ENCODE measurements around the gene PREP.
"Not testable (repeated sequence)": the region's sequence is repeated elsewhere in the genome, so short reads cannot be mapped to it uniquely, and the experiment has no call there.

PREP gene

DNA sequence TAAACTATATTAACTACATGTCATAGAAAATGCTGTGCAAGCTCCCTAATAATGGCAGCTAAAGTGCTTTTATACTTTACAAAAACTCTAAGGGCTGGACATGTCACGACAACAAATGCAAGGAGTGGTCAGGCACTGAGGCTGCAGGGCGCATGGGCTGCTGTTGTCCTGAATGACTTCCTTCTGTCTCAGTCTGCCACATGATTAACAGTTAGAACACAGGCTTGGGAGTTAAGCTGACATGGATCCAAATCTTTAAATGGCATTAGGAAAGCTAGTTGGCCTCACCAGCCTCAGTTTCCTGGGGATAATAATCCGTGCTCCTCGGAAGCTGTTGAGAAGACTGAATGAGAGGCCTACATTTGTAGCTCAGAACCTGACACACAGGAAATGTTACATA, 57.4 kb downstream of the PREP start:
- DNase-seq (ENCODE audit: low read depth in 2 of 2) = no peak

DNA sequence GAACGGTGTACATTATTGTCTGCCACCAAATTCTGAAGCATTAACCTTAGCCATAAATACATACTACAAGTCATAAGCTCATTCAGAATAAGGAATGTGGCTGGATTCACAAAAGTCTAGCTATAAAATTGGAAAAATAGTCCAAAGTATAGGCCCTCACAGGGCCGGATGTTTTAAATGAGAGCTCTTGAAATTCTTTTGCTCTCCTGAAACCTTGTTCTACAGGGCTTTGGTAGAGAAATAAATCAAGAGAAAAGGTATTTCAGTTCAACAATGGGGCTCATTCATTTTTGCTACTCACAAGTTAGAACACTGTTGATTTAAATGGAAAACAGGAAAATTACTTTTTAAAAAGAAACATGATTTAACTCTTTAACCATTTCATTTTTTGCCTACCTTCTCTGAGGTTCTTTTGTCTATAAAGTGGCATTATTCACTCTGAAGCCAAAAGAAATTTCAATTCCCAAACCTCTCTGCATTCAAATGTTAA, 58.0 kb downstream of the PREP start:
- no peak for DNase-seq (ENCODE audit: low read depth in 2 of 2)

DNA sequence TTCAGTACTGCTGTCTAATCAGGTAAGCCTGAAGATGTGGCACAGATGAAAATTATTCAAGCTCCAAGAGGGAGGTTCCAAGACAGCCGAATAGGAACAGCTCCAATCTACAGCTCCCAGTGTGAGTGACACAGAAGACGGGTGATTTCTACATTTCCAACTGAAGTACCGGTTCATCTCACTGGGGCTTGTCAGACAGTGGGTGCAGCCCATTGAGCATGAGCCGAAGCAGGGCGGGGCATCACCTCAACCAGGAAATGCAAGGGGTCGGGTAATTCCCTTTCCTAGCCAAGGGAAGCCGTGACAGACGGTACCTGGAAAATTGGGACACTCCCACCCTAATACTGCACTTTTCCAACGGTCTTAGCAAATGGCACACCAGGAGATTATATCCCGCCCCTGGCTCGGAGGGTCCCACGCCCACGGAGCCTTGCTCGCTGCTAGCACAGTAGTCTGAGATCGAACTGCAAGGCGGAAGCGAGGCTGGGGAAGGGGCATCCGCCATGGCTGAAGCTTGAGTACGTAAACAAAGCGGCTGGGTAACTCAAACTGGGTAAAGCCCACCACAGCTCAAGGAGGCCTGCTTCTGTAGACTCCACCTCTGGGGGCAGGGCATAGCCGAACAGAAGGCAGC, 64.4 kb downstream of the PREP start:
- DNase-seq (ENCODE audit: low read depth in 2 of 2) = not testable (repeated sequence)

DNA sequence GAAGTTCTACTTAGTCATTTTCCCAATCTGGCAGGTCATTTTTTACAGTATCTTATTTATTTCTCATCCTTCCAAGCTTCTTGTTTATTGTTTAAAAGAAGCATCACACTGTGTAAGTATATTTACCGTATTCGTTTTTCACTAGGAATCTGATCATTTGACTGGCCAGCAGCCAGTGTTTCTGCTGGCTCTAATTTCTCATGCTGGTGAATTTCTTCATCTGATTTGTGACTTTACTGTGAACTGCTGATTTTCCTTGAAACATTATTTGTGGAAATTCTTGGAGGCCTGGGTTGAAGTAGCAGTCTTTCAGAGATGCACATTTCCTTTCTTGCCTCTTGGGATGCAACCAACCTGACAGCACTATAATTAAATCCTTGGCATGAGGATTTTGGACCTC, 65.9 kb downstream of the PREP start:
- no peak for DNase-seq (ENCODE audit: low read depth in 2 of 2)

DNA sequence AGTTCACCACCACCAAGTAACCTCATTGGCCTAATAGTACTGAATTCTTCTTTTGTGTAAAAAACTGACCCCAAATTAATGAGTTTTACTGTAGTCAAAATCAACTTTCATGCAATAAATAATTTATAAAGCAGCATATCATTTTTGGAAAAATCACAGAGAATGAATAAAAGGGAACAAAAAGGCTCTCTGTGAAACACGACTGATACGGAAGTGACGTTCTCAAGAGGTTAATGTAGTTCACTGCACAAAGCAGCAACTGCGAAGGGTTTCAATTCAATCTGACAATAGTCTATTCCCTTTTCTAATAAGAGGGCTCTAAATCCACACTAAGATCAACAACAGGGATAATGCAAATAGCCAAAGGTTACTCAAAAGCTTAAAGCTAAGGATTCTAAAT, 70.3 kb downstream of the PREP start:
- no peak for DNase-seq (ENCODE audit: low read depth in 2 of 2)

DNA sequence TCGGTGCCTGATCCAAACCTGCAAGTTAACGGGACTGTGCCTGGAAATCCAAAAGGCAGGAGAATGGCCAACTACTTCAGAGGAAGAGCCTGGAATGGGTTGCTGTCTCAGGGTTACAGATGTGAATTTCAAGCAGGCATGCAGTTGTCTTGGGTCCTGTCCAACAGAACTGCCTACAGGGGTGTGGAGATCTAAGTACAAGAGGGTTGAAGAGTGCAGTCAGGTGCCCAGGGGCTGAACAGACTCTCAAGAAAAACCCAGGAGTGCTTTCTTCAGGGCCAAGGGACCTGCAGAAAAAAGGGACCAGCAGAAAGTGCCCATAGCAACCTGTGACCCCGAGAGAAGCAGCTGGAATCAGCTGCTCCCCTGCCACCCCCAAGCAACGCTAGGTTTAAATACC, 71.0 kb downstream of the PREP start:
- DNase-seq (ENCODE audit: low read depth in 2 of 2) = no peak

DNA sequence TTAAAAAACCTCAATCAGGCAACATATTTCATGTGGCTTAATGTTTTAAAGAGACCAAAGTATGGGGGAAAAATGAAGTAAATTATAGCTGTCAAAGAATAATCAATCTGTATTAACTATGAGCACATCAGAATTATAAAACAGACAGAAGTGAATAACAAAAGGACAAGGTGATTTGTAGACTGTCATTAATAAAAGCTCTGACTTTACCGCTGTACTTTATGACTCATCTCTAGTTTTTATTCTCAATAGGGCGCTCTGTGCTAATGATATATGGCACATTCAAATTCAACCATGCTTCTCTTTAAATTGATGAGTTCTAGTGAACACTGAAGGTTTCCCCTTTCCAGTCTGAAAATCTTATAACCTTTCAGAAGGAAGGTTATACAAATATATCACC, 72.0 kb downstream of the PREP start:
- DNase-seq (ENCODE audit: low read depth in 2 of 2) = no peak

DNA sequence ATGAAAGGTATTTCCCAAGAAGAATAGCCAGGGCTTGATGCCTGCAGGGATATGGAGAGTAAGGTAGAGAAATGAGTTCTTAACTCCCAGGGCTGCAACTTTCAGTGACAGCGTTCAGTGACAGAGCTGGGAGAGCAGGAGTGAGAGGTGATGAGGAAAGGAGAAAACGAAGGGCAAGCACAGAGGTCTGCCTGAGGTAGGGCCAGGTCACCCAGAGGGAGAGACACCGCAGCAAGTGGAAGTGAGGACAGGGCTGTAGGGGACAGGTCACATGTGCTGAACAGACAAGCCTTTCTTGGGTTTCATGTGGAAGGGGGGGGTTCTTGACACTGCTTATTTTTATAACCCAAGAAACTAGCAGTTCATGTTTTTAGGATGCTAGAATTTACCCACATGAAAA, 72.5 kb downstream of the PREP start:
- no peak for DNase-seq (ENCODE audit: low read depth in 2 of 2)

DNA sequence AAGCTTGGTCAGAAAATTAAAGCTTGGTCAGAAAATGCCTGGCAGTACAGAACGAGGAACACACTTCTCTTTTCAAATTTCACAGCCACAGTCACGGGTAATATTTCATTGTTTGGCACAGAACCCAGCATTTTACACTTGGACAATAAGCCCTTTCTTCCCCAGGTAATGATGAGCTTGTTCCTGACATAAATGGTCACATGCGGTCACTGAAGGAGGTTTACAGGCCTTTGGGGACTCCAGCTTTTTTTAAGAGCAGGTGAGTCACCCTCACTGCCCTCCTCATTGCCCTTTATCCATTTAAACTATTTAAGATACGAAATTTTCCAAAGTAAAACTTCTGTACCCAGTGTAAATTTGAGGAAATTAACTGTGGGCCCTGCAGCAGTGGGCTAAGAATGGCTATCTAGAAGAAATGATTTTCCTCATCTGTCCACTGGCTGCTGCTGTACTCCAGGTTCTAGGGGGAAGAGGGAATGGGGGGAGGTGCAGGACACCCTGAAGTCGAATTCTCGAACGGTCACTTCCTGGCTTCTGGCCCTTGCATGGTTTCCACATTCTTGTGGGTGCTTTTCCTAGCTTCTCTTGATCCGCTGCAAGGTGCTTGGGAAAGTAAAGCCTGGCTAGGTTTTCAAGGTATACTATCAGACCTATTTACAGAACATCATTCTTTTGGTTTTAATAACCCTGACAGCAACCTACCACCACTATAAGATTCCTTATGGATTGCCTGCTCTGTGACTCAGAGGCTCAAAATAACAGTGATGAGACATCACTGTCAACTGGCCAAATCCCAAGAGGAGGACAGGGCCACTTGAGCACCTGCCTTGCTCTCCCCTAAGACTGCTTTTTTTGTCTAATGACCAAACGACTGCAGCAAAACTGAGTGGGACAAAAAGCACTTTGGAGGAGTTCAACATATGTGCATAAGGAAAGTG, 75.8 kb downstream of the PREP start:
- no peak for DNase-seq (ENCODE audit: low read depth in 2 of 2)

DNA sequence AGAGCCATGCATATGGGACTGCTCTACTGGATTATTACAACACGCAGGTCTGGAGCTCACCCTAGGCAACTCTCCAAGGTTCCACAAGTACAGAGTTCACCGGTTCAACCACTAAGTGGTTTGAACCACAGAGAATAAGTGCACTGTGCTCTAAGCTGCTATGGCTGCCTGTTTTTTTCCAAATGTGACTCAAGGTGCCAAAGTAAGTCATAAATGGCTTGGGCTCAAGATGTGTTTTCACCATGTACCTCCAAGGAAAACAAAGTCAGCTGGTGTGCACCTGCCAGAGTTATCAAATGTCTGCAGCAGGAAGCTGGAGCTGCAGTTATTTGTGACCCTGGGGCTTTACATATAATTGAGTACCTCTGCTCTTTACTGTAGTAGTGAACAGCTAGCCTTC, 76.7 kb downstream of the PREP start:
- DNase-seq (ENCODE audit: low read depth in 2 of 2) = no peak

DNA sequence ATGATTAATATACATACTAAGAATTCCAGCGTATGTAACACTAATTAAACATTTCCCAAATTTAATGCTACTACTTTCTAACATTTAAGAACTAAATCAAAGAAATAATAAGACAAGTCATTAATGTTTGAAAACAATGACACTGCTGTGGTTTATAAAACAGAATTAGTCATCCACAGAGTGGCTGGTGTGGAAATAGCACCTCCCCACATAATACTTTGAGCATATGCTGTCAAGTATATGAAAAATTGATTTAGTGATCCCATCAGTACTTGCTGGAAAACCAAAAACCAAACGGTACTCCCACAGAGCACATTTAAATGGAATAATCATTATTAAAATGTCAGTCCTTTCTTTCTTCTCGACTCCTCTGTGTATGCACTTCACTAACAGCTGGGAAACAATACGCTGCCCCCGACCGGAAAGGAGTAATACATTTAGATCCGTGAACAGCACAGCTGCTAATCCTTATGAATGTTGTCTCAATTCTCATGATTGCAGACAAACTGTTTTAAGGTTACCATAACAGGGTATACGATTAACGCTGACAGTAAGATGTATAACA, 78.4 kb downstream of the PREP start:
- DNase-seq (ENCODE audit: low read depth in 2 of 2) = no peak

DNA sequence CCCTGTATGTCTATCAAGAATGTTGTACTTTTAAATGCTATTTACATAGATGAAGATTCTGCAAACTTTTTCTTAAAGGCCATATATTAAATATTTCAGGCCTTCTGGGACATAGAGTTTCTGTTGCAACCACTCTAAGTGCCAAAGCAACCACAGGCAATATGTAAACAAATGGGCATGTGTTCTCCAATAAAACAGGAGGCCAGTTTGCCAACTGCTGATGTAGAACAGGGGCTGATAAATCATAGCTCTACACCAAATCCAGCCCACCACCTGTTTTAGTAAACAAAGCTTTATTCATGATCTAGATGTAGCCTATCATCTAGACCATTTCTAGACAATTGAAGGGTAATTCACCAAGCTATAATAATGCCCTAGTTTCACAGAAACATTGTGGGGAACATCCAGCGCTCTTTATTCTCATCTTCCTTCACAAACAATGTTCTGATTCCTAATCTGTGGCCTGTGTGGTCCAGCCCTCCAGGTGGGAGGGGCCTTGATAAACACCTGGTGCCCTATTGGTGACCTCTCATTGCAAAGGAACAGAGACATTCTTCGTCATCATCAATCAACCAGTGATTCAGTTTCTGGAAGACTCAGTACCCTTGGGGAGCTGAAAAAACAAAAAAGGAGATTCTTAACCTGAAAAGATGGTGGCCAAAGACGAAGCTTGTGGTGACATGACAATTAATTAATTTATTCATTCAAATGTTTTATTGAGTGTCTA, 80.2 kb downstream of the PREP start:
- no peak for DNase-seq (ENCODE audit: low read depth in 2 of 2)

DNA sequence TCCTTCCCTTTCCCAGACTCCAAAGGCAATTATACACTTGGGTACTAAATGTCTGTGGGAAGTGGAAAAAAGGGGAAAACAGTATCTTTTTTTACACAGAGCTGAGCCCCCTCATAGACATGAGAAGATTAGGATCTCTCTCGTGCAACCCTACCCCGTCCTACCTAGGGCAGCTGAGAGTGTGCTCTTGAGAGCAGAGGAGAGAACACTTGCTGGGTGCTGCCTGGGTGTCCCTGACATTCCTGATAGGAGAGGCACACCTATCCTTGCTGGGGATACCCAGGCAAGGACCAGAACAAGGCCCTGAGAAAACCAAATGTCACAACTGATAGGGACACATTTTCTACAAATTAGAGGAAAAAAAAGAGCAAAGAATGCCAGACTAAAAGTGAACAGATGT, 81.2 kb downstream of the PREP start:
- no peak for DNase-seq (ENCODE audit: low read depth in 2 of 2)

DNA sequence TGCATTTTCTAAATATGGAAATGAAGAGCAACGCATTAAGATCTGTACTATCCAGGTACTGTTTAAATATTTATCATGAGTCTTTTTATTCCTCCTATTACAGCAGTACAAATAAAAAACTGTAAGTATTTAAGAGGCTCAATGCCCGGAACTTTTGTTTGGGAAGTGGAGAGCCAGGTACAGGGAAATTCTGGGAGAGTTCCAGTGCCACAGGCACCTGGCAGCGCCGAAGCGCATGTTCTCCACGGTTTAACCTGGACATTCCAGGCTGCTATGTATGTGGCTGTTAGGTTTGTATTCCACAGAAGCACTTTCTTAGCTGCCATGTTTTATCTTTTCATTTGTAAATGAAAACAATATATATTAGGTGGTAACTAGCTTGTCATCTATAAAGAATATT, 81.7 kb downstream of the PREP start:
- no peak for DNase-seq (ENCODE audit: low read depth in 2 of 2)

DNA sequence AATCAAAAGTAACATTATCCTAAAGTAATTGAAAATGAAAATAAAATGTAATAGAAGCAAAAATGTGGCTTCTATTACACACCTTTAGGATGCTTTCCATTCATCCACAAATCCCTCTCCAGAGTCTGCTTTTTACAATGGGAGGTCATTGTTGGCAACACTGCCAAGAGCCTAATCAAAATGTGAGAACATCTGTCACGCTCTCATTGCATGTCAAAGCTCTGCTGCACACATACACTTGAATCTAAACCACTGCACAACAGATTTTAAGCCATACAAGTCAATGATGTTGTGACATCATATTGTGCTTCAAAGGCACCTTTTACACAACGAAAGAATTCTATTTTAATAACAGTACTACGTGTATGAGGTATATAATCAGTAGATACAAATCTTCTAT, 82.1 kb downstream of the PREP start:
- no peak for DNase-seq (ENCODE audit: low read depth in 2 of 2)

DNA sequence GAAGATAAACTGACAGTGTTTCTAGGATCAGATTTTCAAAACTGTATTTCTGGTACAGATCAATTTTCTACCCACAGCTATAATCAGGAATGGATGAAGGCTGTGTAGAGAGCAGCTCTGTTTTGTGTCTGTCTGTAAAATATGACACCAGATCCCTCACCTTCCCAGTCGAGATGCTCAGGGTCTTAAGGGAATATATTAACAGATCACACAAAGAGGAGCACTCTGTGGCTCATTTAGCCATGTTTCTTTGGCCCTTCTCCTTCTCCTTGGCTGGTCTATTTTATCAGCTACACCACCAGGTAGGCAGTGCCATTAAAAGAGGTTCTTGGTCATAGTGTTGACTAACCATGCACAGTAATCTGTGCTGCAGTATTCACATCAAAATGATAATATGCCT, 82.6 kb downstream of the PREP start:
- no peak for DNase-seq (ENCODE audit: low read depth in 2 of 2)

DNA sequence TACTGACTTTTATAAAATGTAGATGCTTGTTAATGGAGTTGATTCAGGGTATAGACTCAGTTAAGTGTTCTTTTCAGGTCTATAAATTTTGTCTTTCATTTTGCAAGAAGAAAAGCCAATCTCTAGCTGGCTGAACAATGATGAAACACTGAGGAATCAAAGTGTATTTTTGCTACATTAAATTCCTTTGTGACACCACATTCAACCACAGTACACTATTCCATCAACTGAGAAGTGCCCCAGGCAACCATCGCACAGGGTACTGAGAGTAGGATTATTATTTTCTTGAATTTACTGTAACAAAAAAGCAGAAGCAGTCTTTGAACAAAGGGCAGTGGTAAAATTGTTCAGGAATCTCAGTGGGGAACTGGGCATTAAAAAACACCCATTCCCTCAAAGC, 83.6 kb downstream of the PREP start:
- DNase-seq (ENCODE audit: low read depth in 2 of 2) = no peak

DNA sequence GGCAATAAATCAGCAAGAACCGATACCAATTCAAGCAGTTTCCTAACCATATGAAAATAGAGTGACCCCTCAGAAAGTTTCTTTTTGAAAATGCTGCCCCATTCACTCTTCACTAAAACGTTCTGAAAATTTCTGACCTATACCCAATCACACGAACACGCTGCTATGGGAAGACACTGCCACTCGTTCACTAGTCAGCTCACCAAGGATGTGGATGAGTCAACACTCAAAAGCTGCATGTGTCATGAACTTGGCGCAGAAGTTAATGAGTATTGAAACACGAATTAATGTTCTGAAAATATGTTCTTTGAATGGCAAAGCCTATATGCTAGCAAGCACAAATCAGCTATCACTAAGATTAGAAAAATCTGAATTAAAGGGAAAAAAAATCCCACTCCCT, 84.2 kb downstream of the PREP start:
- DNase-seq (ENCODE audit: low read depth in 2 of 2) = peak; percentile 41 to 49

DNA sequence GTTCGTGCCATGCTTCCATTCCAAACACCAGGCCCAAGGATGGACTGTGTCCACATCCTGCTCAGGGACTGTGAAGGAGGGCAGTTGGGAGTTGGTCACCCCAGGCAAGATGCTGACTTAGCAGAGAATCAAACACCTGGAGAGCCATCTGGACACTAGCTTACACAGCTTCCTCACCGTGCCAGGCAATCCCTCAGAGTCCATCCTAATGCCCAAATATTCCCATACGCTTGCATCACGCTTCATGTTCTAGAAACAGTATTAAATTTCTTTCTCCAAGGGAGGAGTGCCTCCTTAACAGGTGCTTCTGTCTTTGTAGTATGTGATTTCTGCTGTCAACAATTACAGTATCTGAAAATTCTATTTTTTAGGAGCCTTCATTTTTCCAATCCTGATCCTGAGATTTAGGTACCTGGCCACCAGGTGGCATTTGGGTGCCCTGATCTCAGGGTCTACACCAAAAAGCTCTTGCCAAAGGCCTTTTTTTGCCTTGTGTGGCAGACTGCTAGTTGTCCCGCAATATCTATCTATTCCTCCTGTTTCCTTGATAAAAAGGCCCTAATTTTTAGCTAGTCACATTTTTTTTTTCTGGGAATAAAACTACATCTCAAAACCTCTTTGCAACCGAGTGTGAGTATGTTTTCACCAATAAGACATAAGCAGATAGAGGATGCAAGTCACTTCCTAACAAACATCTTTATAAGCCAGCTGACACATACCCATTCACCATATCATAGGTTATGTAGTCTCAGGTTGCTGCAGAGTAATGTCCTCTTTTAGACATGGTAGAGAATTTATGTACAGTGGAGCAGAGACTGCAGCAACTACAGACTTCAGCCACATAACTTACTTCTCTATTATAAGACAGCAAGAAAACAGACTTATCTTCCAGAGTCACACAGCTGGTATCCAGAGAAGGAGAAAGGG, 85.0 kb downstream of the PREP start:
- no peak for DNase-seq (ENCODE audit: low read depth in 2 of 2)

DNA sequence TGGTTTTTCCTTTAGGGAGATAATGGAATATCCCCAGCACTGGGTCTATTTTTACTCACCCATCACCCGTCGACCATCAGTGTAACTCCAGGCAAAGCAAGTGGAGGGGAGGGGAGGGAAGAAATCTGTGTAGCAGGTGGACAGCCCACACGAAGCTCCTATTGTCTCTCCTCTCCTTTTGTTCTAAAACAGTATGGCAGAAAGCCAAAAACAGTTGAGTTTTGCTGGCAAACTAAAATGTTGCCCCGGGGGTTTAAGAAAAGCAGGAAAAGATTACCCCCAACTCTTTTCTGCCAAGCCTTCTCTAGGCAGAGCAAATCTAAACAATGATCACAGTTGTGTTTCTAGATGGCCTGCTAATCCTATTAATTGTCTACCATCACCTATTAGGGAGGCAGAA, 89.7 kb downstream of the PREP start:
- DNase-seq (ENCODE audit: low read depth in 2 of 2) = no peak

DNA sequence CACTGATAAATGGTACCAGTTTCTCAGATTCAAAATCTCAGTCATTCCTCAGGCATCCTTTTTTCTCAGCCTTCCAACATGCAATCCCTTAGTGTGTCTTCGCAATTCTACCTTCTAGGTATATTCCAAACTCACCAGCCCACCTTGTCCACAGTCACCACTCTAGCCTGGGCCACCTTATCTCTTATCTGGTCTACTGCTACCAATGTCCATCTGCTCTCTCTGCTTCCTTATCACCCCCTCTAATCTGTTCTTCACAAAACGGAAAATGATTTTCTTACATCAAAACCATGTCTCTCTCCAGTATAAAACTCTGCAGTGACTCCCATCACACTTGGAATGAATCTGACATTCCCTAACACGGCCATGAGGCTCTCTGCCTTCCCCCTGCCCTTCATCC, 91.9 kb downstream of the PREP start:
- DNase-seq (ENCODE audit: low read depth in 2 of 2) = no peak

Data from fibroblast of skin of left quadriceps (primary cell).